ELR (cell line): Measurements from ENCODE around the gene BBS9.

Experiments
- DNase-seq: peaks from one replicate; pipeline ENCODE4 v3.0.0-alpha.2; 2015; ENCODE audit warnings: low read depth

The BBS9 gene

DNA sequence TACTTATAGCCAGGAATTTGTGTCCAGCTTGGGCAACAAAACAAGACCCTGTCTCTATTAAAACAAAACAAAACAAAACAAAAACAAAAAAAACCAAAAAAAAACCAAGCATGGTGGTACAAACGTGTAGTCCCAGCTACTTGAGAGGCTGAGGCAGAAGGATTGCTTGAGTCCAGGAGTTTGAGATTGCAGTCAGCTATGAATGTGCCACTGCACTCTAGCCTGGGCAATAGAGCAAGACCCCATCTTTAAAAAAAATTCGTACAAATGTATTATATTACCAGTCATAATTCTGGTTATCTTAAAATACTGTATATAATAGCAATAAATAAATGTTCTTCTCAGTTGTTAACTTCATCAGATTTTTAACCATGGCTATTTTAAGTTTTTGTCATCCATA is 2.3 kb upstream of the BBS9 start:
- DNase-seq, result no peak

DNA sequence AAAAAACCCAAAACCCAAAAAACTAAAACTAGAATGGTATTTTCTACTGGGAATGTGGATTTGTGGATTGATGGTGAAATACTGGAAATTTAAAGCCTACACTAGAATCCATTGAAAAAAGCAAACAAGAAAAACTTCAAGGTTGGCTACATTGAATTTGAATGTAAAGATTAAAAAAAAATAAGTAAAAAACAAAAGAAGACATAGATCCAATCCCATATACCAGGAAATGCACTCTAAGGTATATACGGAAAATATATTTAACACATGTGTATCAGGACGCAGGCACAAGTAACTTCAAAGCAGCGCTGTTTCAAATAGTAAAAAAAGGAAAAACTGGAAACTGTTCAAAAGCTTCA is 754 bp upstream of the BBS9 start:
- no peak for DNase-seq

DNA sequence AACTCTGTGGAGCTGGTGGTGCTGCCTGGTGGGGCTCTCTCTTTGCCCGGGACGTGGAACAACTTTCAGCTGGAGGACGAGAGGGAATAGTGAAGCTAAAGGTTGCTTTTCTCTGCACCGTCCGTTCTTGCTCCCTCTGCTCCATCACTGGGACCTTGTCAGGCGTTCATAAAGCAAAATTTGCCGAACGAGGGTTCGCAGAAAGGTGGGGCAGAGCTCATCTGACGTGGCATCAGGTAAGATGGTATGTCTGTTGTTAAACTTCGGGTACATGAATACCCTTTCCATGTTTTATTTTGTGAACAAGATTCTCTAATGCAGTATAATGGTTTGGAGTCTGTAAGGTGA is 416 bp downstream of the BBS9 start:
- DNase-seq, result no peak

DNA sequence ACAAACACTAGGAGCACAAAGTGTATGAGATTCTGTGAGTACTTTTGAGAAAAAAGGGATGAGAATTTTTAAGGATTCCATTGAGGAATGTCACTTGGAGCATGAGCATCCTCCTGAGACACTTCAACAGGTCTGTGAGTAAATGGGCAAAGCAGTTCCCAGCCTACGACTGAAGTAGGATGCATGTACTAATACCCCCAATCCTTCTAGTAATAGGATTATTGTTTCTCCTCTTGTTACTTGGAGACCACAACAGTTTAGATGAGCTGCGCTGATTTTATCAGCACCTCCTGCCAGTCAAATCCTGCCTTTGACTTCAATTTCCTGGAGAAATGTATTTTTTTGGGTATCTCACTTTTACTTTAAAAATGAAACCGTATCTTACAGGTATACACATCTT is 820 bp downstream of the BBS9 start:
- DNase-seq, result peak; percentile 26

DNA sequence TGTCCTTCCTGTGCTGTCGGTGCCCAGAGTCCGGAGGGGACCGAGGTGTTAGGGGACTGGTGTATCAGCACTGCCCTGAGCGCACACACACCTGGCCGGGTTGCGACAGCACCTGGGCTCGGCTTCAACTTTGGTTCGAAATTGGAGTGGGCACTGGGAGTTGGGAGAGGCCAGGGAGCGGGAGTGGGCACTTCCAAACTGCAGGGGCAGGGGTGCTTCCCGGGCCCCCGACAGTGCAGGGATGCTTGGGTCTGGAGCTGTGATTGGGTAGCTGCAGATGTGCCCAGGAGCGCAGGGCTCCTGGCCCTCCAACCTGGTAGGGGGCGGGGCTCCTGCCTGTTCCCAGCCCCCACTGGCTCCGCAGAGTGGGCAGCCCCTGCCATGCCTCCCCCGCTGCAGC is 7.7 kb downstream of the BBS9 start:
- no peak for DNase-seq

DNA sequence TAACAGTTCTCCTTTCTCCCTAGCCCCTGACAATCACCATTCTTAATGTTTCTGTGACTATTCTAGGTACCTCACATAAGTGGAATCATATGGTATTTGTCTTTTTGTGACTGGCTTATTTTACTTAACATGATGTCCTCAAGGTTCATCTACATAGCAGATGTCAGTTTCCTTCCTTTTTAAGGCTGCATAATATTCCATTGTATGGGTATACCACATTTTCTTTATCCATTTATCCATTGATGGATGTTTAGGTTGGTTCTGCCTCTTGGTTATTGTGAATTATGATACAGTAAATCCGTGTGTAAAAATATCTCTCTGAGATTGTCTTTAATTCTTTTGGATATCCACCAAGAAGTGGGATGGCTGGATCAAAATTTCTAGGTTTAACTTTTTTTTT is 13.2 kb downstream of the BBS9 start:
- no peak for DNase-seq

DNA sequence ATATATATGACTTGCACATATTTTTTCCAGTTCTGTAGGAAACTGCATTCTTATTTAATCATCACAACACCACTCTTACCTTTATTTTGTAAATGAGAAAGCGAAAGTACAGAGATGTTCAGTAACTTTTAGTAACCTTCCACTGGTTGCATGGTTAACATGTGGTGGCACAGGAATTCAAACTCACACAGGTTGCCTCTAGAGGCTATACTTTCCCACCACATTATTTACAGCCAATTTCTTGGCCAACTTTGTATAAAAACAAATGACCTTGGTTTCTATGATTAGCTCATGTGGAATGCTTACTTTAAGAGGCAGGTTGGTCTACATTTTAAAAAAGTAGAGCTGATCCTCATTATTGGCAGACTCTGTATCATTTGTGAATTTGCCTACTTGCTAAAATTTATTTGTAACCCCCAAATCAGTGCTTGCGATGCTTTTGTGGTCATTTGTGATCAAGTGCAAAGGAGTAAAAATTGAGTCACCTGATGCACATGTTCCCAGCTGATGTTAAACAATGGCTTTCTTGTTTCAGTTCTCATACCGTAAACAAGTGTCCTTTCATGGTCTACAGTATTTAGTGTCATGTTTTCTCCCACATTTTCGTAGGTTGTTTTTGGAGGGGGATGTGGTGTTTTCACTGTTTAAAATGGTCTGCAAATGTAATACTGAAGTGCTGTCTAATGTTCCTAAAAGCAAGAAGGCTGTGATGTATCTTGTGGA is 14.8 kb downstream of the BBS9 start:
- peak; percentile 29 for DNase-seq

DNA sequence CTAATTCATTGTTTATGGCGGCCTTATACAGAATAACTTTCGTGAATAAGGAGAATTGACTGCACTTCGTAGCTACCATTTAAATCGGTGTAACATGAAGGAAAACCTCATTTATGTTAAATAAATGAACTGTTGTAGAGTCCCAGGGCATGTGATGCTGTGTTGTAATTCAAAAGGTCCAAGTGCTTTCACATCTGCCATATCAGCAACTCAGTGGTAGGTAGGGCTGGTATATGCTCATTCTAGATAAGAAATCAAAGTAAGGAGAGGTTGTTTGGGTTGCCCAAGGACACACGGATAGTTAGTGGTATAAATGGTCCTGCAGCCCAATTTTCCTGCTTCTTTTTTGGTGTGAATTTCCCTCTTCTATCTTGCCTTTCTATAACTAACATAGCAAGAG is 15.8 kb downstream of the BBS9 start:
- no peak for DNase-seq

DNA sequence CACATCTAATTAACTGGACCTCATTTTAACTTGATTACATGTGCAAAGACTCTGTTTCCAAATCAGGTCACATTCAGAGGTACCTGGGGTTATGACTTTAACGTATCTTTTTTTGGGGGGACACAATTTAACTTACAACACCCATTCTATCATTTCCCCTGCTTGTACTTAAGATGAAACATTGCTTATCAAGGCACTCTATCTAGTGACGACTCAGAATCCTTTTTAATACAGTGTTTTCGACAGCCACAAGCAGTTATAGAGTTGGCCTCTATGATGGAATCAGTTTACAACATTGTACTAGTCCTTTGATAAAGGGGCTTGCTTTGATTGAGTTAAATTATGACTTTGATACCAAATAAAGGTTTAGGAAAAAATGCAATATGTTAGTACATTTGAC is 22.7 kb downstream of the BBS9 start:
- no peak for DNase-seq

DNA sequence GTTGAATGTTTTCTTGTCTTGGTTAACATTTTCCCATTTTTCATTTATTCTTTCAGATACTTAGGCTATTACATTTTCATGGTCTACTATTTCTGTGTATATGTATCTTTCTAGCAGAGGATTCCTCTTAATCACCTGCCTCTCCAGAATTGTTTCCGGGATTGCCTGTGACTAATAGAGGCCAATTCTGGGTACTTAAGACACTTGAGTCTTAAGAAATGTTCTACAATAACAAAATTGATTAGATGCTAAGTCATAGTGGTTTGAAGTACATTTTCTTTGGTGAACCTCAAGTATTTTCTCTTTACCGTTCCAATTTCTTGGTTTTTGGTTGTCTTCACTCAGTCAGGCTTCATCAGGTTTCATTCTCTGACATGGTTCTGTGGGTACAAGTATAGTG is 26.4 kb downstream of the BBS9 start:
- DNase-seq, result peak; percentile 55

DNA sequence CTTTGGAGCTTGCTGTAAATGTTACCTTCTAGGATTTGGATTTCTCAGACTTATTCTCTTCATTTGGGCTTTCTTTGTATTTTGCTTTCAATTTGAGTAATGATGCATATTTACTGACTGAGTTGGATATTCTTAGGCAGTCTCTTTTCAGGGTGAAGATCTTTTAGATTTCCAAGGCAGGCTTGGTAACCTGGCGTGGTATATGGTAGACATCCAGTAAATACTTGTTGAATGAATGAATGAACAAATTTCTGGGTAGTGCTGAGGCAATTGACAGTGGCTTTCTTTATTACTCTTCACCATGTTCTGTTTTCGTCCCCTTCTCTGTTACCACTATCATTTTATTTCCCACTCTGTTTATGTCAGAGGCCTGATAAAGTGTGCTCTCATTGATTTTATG is 27.1 kb downstream of the BBS9 start:
- no peak for DNase-seq

DNA sequence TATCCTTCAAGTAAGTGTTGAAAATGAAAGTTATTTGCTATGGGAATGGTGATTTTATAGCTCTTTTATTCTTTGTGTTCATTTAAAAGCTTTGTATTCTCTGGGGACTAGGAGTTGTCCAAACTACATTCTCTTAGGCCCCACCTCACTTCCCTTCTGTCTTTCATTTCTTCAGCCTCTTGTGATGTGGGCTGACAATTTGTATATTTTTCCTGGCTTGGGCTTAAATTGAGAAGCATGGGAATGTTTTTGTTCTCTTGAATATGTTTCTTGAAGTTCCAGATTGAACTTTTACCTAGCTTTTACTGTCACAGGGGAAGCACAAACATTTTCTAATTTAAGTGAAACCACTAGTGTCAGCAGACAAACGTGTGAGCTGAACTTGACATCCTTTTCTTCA is 27.9 kb downstream of the BBS9 start:
- no peak for DNase-seq

DNA sequence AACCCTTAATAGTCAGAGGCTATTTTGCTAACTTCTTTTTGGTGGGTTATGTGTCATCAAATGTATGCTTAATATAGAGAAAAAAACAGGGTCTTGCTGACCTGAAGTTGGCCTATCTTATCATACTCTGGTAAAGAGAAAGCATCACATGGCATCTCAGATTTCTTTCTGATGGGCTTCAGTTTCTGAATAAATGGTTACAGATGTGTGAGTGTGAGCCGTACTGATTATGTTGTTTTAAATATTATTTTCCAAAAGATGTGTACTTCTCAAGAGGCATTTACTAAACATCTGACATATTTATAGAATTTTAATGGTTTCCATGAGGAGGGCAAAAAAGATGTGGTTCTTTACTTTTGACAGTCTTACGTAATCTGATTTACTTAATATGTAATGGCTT is 28.4 kb downstream of the BBS9 start:
- no peak for DNase-seq

DNA sequence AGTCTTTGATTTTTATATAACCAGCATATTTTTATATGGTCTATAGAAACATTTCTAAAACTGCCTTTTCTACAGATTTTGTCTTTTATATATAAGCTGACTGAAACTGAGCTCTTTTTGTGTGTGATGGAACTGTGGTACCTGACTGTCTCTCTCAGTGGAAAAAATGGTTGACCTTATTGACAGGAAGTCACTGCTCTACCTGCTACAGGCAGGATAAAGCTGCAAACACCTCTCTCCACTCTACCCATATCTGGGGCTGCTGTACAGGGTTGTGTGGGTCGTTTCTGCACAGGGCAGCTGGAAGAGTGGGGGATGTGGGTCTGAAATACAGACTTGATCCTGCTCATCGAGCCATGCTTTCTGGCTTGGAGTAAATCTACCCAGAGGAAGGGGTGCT is 48.5 kb downstream of the BBS9 start:
- DNase-seq, result no peak

DNA sequence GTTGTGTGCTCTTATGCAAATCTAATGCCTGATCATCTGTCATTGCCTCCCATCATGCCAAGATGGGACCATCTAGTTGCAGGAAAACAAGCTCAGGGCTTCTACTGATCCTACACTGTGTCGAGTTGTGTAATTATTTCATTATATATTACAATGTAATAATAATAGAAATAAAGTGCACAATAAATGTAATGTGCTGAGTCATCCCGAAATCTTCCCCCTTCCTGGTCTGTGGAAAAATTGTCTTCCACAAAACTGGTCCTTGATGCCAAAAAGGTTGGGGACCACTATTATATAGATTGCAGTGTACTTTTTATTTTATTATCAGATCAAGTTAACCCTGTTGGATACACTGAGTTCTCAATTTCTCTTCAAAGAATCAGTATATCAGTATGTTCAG is 50.2 kb downstream of the BBS9 start:
- DNase-seq, result no peak

DNA sequence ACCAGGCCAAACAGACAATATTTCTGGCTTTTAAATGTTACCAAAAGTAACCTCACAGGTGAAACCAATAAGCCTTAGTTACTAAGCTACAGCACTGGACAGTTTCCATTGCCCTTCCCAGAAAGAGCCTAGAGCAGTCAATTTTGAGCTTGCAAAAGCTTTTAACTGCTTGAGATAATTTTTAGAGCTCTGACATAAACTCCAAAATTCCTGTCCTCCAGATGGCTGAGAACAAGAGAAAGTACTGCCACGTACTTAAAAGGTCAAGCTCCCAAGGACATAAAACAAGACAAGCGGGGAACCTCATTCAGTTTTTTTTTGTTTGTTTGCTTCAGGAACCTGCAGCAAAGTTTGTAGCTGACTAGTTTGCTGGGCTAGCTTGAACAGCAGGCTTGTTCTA is 54.1 kb downstream of the BBS9 start:
- no peak for DNase-seq

DNA sequence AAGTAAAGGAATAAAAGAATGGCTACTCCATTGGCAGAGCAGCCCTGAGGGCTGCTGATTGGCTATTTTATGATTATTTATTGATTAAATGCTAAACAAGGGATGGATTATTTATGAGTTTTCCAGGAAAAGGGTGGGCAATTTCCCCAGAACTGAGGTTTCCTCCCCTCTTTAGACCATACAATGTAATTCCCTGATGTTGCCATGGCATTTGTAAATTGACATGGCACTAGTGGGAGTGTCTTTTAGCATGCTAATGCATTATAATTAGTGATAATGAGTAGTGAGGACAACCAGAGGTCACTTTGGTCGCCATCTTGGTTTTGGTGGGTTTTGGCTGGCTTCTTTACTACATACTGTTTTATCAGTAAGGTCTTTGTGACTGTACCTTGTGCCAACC is 55.5 kb downstream of the BBS9 start:
- DNase-seq, result no peak

DNA sequence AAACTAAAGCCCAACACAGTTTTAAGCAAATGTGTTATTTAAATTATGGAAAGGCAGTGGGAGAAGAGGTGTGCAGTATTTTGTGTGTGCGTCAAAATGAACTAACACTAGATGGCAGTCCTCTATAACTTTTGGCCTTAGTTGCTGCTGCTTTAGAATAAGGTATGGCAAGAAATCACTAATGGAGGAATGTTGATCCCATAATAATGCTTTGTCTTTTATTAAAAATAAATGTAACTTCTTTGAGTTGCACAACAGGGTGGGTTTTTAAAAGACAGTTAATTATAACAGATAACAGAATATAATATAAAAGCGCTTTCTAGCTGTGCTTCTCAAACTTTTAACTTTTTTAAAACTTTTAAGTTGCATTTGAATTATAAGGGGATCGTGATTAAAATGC is 56.4 kb downstream of the BBS9 start:
- DNase-seq, result peak; percentile 72

DNA sequence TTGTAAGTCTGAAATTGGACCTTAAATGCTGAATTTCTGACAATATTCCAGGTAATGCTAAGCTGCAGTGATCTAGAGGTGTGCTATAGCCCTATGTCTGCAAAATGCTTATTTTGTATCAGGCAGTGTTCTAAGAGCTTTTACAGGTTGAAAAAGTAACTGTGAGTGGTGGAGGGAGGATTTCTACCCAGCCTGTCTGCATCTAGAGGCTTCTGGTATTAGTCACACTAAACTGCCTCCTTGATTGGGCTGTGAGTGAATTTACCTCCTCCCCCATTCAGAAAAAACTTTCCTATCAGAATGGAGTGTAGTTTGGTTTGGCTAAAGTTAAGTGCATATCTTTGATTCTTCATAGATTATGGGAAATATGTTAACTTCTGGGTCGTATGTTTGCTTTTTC is 56.8 kb downstream of the BBS9 start:
- DNase-seq, result peak; percentile 65

DNA sequence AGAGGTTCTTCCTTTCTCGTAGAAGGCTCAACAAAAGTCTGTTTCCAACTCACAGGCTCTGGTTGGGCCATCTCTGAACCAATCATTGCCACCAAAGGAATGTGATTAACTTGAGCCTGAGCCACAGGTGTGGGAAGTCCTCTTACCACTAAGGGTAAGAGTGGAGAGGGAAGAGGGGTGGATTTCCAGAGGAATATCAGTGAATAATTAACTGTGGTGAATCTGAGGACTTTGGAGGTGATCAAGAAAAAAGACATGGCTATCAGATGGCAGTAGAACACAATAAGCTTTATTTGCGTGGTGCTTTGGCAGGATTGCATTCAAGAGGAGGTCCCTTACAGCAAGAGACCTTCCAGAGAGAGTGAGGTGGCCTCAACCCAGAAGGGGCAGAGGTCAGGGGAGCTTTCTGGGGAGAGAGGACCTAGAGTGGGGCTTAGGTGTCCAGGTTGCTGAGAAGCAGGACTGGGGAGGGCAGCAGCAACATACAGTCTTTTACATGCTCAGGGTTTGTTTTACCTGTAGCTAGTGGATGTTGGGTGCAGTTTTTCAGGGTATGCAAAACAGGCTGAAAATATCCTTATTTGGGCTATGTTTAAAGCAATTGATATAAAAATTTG is 61.4 kb downstream of the BBS9 start:
- DNase-seq, result no peak

DNA sequence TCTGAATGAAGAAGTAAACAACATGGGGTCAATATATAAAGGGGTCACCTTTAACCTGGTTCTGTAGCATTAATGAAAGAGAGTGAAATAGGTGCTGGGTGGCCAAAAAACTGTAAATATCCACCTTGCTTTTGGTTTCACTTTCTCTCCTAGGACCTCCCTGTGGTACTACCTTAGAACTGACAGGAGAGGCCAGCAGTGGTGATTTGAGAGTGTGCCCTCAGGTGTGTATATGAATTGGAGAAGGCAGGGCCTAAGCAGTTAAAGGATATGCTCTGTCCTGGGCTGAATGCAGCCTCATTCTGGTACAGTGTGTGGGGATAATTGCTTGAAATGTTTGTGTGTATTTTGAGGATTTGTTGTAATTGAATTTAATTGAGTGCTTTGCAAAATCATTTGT is 62.0 kb downstream of the BBS9 start:
- peak; percentile 6 for DNase-seq

DNA sequence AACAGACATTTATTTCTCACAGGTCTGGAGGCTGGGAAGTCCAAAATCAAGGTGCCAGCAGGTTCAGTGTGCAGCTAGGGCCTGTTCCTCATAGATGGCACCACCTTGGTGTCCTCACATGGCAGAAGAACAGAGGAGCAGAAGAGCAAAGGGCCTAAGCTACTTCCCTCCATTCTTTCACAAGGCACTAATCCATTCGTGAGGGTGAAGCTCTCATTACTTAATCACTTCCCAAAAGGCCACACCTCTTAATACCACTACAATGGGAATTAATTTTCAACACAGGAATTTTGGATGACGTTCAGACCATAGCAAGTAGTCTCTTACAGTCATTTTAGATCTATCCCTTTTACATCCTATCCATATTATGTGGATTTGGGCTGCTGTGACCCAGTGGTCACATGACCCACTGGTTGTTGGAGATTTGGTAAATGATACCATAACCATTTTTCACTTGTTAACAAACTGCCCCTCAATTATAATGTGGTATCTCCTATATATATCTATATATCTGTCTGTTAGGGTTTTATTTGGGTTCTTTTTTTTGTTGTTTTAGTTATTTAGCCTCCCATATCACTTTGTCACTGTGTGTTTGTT is 63.4 kb downstream of the BBS9 start:
- DNase-seq, result no peak

DNA sequence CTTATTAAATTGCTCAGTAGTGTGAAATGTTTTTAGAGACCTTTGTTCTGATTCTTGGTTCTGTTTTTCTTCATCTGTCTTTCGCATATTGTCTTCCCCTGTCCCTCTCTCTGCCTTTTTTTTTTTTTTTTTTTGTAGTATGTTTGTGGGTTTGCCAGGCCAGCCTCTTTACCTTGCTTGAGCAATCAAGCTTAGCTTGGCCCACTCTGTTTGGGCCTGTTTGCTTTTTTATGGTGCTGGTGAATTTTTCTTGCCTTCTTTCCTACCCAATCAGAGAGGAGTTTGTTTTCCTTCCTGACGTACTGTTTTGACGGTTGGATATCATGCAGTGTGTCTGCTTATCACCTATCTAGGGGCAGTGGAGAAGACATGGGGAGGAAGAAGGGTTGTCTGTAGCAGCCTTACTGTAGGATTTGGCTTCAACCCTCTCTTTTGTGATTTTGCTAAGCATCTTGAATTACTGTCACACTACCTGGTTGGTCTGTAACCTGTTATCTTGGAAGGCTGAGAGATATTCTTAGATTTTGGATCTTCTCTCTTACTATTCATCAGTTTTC is 64.0 kb downstream of the BBS9 start:
- no peak for DNase-seq

DNA sequence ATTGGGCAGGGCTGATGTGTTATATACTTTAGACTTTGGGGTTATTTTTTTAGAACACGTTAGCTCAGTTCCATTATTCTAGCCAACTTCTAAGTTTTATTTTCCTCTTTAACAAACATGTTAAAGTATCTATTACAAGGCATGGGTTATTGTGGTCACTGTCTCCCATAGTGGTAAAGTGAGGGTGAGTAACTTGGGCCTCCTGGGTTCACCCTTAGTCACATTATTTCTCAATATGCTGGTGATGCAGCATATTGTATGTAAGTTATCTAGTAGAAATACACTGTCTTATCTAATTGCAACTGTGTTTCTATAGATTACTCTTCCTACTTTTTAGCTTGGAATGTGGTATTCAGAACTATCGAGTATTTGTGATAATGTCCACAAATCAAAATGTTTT is 65.9 kb downstream of the BBS9 start:
- peak; percentile 89 for DNase-seq
